ENCODE data around the gene COL13A1.

DNA sequence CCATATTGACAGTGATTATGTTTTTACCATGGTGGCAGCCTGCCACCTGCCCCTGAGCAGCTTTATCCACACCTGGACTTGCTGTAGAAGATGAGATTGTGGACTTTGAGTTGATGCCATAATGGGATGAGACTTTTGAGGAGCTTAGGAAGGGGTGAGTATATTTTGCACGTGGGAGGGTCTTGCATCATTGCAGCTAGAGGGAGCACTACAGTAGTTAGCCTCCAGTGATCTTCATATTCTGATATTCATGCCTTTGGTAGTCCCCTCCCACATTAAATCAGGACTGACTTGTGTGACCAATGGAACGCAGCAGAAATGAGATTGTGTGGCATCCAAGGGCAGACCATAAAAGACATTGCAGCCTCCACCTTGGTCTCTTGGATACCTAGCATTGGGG, 18.2 kb upstream of the COL13A1 start:
- TF ChIP-seq ARNTL (CRISPR knock-in tag; IDR thresholded peaks at IDR 0.05; ENCODE audit: borderline replicate concordance, low read depth) = no peak
- no peak for TF ChIP-seq ZFP3 (CRISPR knock-in tag; IDR thresholded peaks at IDR 0.05)
- TF ChIP-seq TOX (CRISPR knock-in tag; IDR thresholded peaks at IDR 0.05; ENCODE audit: borderline replicate concordance) = no peak
- no peak for TF ChIP-seq ISL1 (CRISPR knock-in tag; IDR thresholded peaks at IDR 0.05)

Measured in SK-N-SH treated with all-trans-retinoic acid at 6 μM for 48 hours (cell line).